ENCODE data around the gene TMIGD1. TPM values are rescaled to one million over a fixed set of nuclear protein-coding genes. Genes with fewer than 3 reads are reported as not detected.

Gene TMIGD1
- polyA plus RNA-seq, 1 of the 3 experiments (the other 2 are of a cell fraction) = not detected

DNA sequence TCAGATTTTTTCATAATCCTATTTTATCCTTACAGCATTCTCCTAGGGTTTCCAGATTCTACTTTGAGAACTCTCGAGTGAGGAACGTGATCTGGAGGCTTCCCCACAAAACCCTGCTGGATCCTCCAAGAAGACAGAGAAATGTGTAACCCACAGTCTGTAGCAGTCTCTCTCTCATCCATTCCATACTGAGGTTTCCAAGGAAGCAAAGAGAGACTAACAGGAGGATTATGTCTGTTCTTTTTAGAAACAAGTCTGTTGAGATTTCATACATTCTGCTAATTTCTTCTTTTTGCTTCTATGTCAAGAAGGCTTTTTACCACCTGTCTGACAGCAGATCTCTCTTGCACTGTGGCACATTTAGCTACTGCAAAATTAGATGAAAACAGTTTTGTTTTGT, 18.8 kb downstream of the TMIGD1 start:
- DNase-seq = no peak
- Histone ChIP-seq H3K27me3 (ENCODE audit: insufficient read depth) (no peaks in the 10 kb centered on the region), H3K9ac (no peak overlapping the region), H4K20me1 (ENCODE audit: insufficient read depth) (no peaks in the 10 kb centered on the region), H3K79me2 (ENCODE audit: insufficient read depth) (no peaks in the 10 kb centered on the region), H3K36me3 (replicated peaks in 1 of 2; ENCODE audit: control insufficient read depth in 1 of 2, insufficient read depth in 2 of 2, low read length in 1 of 2) (no peaks in the 10 kb centered on the region), H3F3A (replicated peaks; ENCODE audit: insufficient read depth) (no peaks in the 10 kb centered on the region), H3K4me3 (ENCODE audit: low read depth in 2 of 2, low read length in 1 of 2) (no peak overlapping the region), H3K9me2 (no peaks in the 10 kb centered on the region), H2AFZ (ENCODE audit: low read depth) (no peak overlapping the region), H3K27ac (ENCODE audit: low read depth in 2 of 2, low read length in 1 of 2) (no peak overlapping the region), H3K9me3 (no peaks in the 10 kb centered on the region), H3K4me2 (no peak overlapping the region), H3K4me1 (ENCODE audit: control insufficient read depth in 1 of 2, insufficient read depth in 2 of 2, low read depth in 1 of 2, low read length in 1 of 2) (no peaks in the 10 kb centered on the region)
- CTCF ChIA-PET = interaction anchor here (0.7 to 1.5 kb wide), 2 partner anchors 10 to 24 kb away, joined by 3 to 4 read pairs; no protein-coding TSS in a partner anchor
- POLR2A ChIA-PET = no interaction called here
- TF ChIP-seq TAF1 (IDR thresholded peaks at IDR 0.05; ENCODE audit: borderline replicate concordance, low read depth, low read length) (no peak), FOSL2 (IDR thresholded peaks at IDR 0.05; ENCODE audit: borderline replicate concordance, low read depth) (no peak), TCF12 (IDR thresholded peaks at IDR 0.05) (no peak)
- TF ChIP-seq, protein P1, sequence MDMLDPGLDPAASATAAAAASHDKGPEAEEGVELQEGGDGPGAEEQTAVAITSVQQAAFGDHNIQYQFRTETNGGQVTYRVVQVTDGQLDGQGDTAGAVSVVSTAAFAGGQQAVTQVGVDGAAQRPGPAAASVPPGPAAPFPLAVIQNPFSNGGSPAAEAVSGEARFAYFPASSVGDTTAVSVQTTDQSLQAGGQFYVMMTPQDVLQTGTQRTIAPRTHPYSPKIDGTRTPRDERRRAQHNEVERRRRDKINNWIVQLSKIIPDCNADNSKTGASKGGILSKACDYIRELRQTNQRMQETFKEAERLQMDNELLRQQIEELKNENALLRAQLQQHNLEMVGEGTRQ (IDR thresholded peaks at IDR 0.05; ENCODE audit: borderline replicate concordance, low read depth, low read length) = no peak
- TF ChIP-seq, protein P2, sequence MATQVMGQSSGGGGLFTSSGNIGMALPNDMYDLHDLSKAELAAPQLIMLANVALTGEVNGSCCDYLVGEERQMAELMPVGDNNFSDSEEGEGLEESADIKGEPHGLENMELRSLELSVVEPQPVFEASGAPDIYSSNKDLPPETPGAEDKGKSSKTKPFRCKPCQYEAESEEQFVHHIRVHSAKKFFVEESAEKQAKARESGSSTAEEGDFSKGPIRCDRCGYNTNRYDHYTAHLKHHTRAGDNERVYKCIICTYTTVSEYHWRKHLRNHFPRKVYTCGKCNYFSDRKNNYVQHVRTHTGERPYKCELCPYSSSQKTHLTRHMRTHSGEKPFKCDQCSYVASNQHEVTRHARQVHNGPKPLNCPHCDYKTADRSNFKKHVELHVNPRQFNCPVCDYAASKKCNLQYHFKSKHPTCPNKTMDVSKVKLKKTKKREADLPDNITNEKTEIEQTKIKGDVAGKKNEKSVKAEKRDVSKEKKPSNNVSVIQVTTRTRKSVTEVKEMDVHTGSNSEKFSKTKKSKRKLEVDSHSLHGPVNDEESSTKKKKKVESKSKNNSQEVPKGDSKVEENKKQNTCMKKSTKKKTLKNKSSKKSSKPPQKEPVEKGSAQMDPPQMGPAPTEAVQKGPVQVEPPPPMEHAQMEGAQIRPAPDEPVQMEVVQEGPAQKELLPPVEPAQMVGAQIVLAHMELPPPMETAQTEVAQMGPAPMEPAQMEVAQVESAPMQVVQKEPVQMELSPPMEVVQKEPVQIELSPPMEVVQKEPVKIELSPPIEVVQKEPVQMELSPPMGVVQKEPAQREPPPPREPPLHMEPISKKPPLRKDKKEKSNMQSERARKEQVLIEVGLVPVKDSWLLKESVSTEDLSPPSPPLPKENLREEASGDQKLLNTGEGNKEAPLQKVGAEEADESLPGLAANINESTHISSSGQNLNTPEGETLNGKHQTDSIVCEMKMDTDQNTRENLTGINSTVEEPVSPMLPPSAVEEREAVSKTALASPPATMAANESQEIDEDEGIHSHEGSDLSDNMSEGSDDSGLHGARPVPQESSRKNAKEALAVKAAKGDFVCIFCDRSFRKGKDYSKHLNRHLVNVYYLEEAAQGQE (IDR thresholded peaks at IDR 0.05; ENCODE audit: low read depth, low read length) = no peak
- WGBS (ENCODE audit: low lambda C conversion rate) = 67% methylated on average over 2 of the region's 2 CpGs

DNA sequence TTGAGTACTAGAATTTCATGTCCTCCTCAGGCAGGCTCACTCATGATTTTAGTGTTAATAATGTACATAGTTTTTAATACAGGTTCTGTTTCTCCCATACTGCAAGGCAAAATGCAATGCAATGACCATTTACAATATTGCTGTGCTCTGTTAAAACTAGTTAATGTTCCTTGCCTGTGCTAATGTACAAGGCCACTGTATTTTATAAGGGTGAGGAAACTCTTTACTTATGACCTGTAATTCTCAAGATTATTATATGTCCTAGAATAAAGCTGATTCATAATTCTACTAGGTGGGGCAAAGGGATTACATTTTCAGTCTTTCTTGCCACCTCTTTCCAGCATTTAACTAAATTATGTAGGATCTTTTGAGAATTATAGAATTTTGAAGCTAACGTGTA, 19.4 kb downstream of the TMIGD1 start:
- Histone ChIP-seq H3K27ac (ENCODE audit: low read depth in 2 of 2, low read length in 1 of 2) (no peak overlapping the region), H3K4me3 (ENCODE audit: low read depth in 2 of 2, low read length in 1 of 2) (no peak overlapping the region), H3K79me2 (ENCODE audit: insufficient read depth) (no peaks in the 10 kb centered on the region), H3K9ac (no peak overlapping the region), H2AFZ (ENCODE audit: low read depth) (no peak overlapping the region), H3K36me3 (replicated peaks in 1 of 2; ENCODE audit: control insufficient read depth in 1 of 2, insufficient read depth in 2 of 2, low read length in 1 of 2) (no peaks in the 10 kb centered on the region), H3K4me2 (no peak overlapping the region), H3K9me2 (no peaks in the 10 kb centered on the region), H3K27me3 (ENCODE audit: insufficient read depth) (no peaks in the 10 kb centered on the region), H3F3A (replicated peaks; ENCODE audit: insufficient read depth) (no peaks in the 10 kb centered on the region), H4K20me1 (ENCODE audit: insufficient read depth) (no peaks in the 10 kb centered on the region), H3K4me1 (ENCODE audit: control insufficient read depth in 1 of 2, insufficient read depth in 2 of 2, low read depth in 1 of 2, low read length in 1 of 2) (no peaks in the 10 kb centered on the region), H3K9me3 (no peaks in the 10 kb centered on the region)
- ChIA-PET CTCF (interaction anchor here (1.5 kb wide), 1 partner anchor 25 kb away, joined by 4 read pairs; no protein-coding TSS in a partner anchor), POLR2A (no interaction called here)
- WGBS (ENCODE audit: low lambda C conversion rate) = 77% methylated on average over 1 of the region's 1 CpG
- no peak for TF ChIP-seq POLR2AphosphoS5 (IDR thresholded peaks at IDR 0.05; ENCODE audit: low read depth, low read length)
- TF ChIP-seq TEAD4 (IDR thresholded peaks at IDR 0.05; ENCODE audit: borderline replicate concordance, insufficient read depth) = no peak
- TF ChIP-seq FOSL2 (IDR thresholded peaks at IDR 0.05; ENCODE audit: borderline replicate concordance, low read depth) = no peak
- TF ChIP-seq, protein P1 (IDR thresholded peaks at IDR 0.05; ENCODE audit: borderline replicate concordance, low read depth, low read length) = no peak
- no peak for TF ChIP-seq FOXJ3 (CRISPR knock-in tag; IDR thresholded peaks at IDR 0.05)
- DNase-seq = no peak
